Renal cortex interstitium (tissue), 11 donors: Measurements from ENCODE around the gene DHRSX. TPM values are rescaled to one million over a fixed set of nuclear protein-coding genes. Genes with fewer than 3 reads are reported as not detected.
"Not testable (repeated sequence)": the region's sequence is repeated elsewhere in the genome, so short reads cannot be mapped to it uniquely, and the experiment has no call there.

Experiments
- DNase-seq, 11 donors: peaks; one replicate each; pipeline ENCODE4 v3.0.0-alpha.2; 2013; ENCODE audit warnings: low read depth in 9 of 11, low spot score in 4 of 11; ENCODE audit errors: extremely low read depth in 1 of 11
- polyA plus RNA-seq, 3 donors: library from polyadenylated mRNA; unstranded; fragments of 120-200 nt; gene quantifications; one replicate each; pipeline ENCODE4 v1.2.1, GENCODE V29; 2013; ENCODE audit not compliant: insufficient read length in 3 of 3

Gene DHRSX
- polyA plus RNA-seq, 3 donors, result 30.6 to 31.7 (median 31.2) TPM

GRCh38 chrX:2230457-2230856 lies 270.3 kb downstream of the DHRSX start:
- no peak for DNase-seq

GRCh38 chrX:2228536-2228935 lies 272.2 kb downstream of the DHRSX start:
- no peak for DNase-seq

- DNase-seq, result no peak
Observed at GRCh38 chrX:2226906-2227656, 273.7 kb downstream of the DHRSX start.

- no peak for DNase-seq
Observed at GRCh38 chrX:2226182-2226581, 274.6 kb downstream of the DHRSX start.

- no peak for DNase-seq
Observed at GRCh38 chrX:2224597-2225235, 276.1 kb downstream of the DHRSX start.

- DNase-seq, result no peak
Observed at GRCh38 chrX:2224161-2224560, 276.6 kb downstream of the DHRSX start.

- no peak for DNase-seq
Observed at GRCh38 chrX:2220829-2221567, 279.8 kb downstream of the DHRSX start.

GRCh38 chrX:2220296-2220695 lies 280.5 kb downstream of the DHRSX start:
- no peak for DNase-seq

- DNase-seq, result not testable (repeated sequence)
Observed at GRCh38 chrX:2214138-2214823, 286.5 kb downstream of the DHRSX start.

GRCh38 chrX:2211667-2212066 lies 289.1 kb downstream of the DHRSX start:
- DNase-seq, result not testable (repeated sequence)

- no peak for DNase-seq
Observed at GRCh38 chrX:2193273-2193592, 307.5 kb downstream of the DHRSX start.

GRCh38 chrX:2192584-2193272 lies 308.0 kb downstream of the DHRSX start:
- no peak for DNase-seq

GRCh38 chrX:2188840-2189239 lies 311.9 kb downstream of the DHRSX start:
- DNase-seq, result no peak

GRCh38 chrX:2188330-2188792 lies 312.4 kb downstream of the DHRSX start:
- peak in 6 of 11 donors; percentile 6 to 48 (median 33) for DNase-seq

GRCh38 chrX:2187352-2188115 lies 313.2 kb downstream of the DHRSX start:
- no peak for DNase-seq

- DNase-seq, result no peak
Observed at GRCh38 chrX:2185341-2186082, 315.3 kb downstream of the DHRSX start.

- no peak for DNase-seq
Observed at GRCh38 chrX:2184089-2184488, 316.7 kb downstream of the DHRSX start.
